ENCODE measurements around the gene IREB2. TPM values are rescaled to one million over a fixed set of nuclear protein-coding genes. Genes with fewer than 3 reads are reported as not detected.
"Not testable (repeated sequence)": the region's sequence is repeated elsewhere in the genome, so short reads cannot be mapped to it uniquely, and the experiment has no call there.

The IREB2 gene
- total and polyA plus RNA-seq, 2 experiments from 2014 or later = 23.4 to 34.2 TPM

DNA sequence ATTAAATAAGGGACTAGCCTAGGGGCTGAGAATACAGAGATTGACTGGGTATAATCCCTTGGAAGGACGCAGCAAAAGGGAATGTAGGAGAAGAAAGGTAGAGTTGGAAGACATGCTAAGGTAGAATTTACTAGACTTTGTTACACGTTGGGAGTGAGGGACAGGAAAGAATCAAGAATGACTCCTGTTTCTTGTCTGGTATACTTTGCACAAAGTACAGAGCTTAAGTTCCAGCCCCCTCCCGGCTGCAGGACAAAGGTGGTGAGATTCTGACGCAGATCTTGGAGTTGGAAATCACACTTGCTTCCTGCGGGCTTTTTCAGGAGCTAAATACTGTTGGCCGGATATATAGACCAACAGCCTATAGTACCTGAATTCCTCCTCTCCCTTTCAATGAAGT, 70.3 kb downstream of the IREB2 start:
- DNase-seq (ENCODE audit: low read depth in 1 of 2, low spot score in 1 of 2) = no peak
- no peaks in the 10 kb centered on the region for H3K4me1 ChIP-seq (ENCODE audit: low read depth)
- peaks cover 16% of the 10 kb centered on the region for H3K27me3 ChIP-seq
- no peak overlapping the region for H3K27ac ChIP-seq
- H3K4me3 ChIP-seq = peak overlapping the region; percentile 57
- TF ChIP-seq, protein P1, sequence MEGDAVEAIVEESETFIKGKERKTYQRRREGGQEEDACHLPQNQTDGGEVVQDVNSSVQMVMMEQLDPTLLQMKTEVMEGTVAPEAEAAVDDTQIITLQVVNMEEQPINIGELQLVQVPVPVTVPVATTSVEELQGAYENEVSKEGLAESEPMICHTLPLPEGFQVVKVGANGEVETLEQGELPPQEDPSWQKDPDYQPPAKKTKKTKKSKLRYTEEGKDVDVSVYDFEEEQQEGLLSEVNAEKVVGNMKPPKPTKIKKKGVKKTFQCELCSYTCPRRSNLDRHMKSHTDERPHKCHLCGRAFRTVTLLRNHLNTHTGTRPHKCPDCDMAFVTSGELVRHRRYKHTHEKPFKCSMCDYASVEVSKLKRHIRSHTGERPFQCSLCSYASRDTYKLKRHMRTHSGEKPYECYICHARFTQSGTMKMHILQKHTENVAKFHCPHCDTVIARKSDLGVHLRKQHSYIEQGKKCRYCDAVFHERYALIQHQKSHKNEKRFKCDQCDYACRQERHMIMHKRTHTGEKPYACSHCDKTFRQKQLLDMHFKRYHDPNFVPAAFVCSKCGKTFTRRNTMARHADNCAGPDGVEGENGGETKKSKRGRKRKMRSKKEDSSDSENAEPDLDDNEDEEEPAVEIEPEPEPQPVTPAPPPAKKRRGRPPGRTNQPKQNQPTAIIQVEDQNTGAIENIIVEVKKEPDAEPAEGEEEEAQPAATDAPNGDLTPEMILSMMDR (IDR thresholded peaks at IDR 0.05; ENCODE audit: low read depth, low read length) = no peak
- no peaks in the 10 kb centered on the region for H3K36me3 ChIP-seq
- H3K9me3 ChIP-seq (ENCODE audit: low read depth) = no peaks in the 10 kb centered on the region

DNA sequence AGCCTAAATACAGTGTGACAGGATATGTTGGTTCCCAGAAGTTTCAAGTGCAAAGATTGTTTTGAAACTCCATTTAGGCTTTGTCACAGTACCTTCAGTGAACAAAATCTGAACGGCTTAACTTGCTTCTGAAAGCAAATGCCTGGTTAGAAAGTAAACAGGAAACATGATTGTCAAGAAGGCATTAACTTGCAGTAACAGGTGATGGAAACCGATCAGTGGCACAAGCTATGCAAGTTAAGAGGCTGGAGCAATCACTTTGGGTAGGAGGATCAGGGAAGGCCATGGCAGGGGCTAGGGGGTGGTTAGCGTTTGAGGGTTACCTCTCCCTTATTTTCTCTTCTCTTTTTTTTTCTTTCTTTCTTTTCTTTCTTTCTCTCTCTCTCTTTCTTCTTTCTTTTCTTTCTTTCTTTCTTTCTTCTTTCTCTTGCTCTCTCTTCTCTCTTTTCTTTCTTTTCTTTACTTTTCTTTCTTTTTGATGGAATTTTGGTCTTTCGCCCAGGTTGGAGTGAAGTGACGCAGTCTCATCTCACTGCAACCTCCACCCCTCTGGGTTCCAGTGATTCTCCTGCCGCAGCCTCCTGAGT, 71.8 kb downstream of the IREB2 start:
- H3K27me3 ChIP-seq = peaks cover 16% of the 10 kb centered on the region

DNA sequence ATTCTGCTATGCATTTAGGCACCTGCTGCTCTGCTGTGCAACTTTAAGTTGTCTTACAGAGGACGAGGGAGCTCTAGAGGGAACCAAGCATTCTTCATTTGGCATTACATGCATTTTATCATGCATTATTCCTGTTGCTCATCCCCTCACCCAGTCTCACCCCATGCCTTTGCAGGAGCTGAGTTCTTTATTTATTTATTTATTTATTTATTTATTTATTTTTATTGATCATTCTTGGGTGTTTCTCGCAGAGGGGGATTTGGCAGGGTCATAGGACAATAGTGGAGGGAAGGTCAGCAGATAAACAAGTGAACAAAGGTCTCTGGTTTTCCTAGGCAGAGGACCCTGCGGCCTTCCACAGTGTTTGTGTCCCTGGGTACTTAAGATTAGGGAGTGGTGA, 82.0 kb downstream of the IREB2 start:
- H3K9me3 ChIP-seq (ENCODE audit: low read depth) = not testable (repeated sequence)

More for the DNA sequence above, 71.8 kb downstream of the IREB2 start:
- H3K27ac ChIP-seq = no peak overlapping the region
- no peak for DNase-seq (ENCODE audit: low read depth in 1 of 2, low spot score in 1 of 2)
- no peaks in the 10 kb centered on the region for H3K9me3 ChIP-seq (ENCODE audit: low read depth)
- TF ChIP-seq, protein P1 (IDR thresholded peaks at IDR 0.05; ENCODE audit: low read depth, low read length) = no peak
- no peaks in the 10 kb centered on the region for H3K36me3 ChIP-seq
- no peaks in the 10 kb centered on the region for H3K4me1 ChIP-seq (ENCODE audit: low read depth)
- H3K4me3 ChIP-seq = no peak overlapping the region

DNA sequence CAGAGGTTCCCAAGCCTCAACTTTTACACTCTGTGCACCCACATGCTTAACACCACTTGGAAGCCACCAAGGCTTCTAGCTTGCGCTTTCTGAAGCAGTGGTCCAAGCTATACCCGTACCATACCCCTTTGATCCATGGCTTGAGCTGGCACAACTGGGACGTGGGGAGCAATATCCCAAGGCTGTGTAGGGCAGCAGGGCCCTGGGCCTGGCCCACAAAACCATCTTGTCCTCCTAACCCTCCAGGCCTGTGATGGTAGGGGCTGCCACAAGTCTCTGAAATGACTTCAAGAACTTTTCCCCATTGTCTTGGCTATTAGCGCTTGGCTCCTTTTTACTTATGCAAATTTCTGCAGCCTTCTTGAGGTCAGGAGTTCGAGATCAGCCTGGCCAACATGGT, 86.2 kb downstream of the IREB2 start:
- no peak overlapping the region for H3K4me3 ChIP-seq
- DNase-seq (ENCODE audit: low read depth in 1 of 2, low spot score in 1 of 2) = no peak
- no peak overlapping the region for H3K27ac ChIP-seq
- no peaks in the 10 kb centered on the region for H3K9me3 ChIP-seq (ENCODE audit: low read depth)
- TF ChIP-seq, protein P1 (IDR thresholded peaks at IDR 0.05; ENCODE audit: low read depth, low read length) = no peak
- H3K4me1 ChIP-seq (ENCODE audit: low read depth) = no peaks in the 10 kb centered on the region
- H3K36me3 ChIP-seq = no peaks in the 10 kb centered on the region
- no peaks in the 10 kb centered on the region for H3K27me3 ChIP-seq

More for the DNA sequence above, 82.0 kb downstream of the IREB2 start:
- not testable (repeated sequence) for H3K4me3 ChIP-seq; H3K27ac ChIP-seq; H3K4me1 ChIP-seq (ENCODE audit: low read depth); H3K36me3 ChIP-seq; H3K27me3 ChIP-seq; DNase-seq (ENCODE audit: low read depth in 1 of 2, low spot score in 1 of 2)

- no peak for DNase-seq (ENCODE audit: low read depth in 1 of 2, low spot score in 1 of 2)
- Histone ChIP-seq H3K27me3 (no peaks in the 10 kb centered on the region), H3K27ac (no peak overlapping the region), H3K4me3 (no peak overlapping the region), H3K4me1 (ENCODE audit: low read depth) (no peaks in the 10 kb centered on the region), H3K36me3 (no peaks in the 10 kb centered on the region), H3K9me3 (ENCODE audit: low read depth) (no peaks in the 10 kb centered on the region)
- TF ChIP-seq, protein P1 (IDR thresholded peaks at IDR 0.05; ENCODE audit: low read depth, low read length) = no peak
Measured at GRCh38 chr15:78527325-78527724, 89.3 kb downstream of the IREB2 start.

GRCh38 chr15:78533331-78533730, 95.3 kb downstream of the IREB2 start:
- H3K9me3 ChIP-seq (ENCODE audit: low read depth) = no peaks in the 10 kb centered on the region
- H3K4me3 ChIP-seq = no peak overlapping the region
- no peaks in the 10 kb centered on the region for H3K27me3 ChIP-seq
- TF ChIP-seq, protein P1 (IDR thresholded peaks at IDR 0.05; ENCODE audit: low read depth, low read length) = no peak
- no peaks in the 10 kb centered on the region for H3K36me3 ChIP-seq
- no peak overlapping the region for H3K27ac ChIP-seq
- DNase-seq (ENCODE audit: low read depth in 1 of 2, low spot score in 1 of 2) = no peak
- H3K4me1 ChIP-seq (ENCODE audit: low read depth) = peaks cover 16% of the 10 kb centered on the region
